IMR-90 (cell line): ENCODE measurements around the gene TRIM37. TPM values are rescaled to one million over a fixed set of nuclear protein-coding genes. Genes with fewer than 3 reads are reported as not detected.
A peak's percentile ranks its signal among the peaks of the same experiment; 100 is the strongest.

Source experiments
- ATAC-seq: fragments of 200-7000 bp; cut with Tn5 transposase; 2 replicates; pipeline ENCODE4 v1.9.1; 2020; ENCODE audit warnings: low read depth, mild to moderate bottlenecking, moderate library complexity
- BruUV-seq: library from RNA; stranded (reverse); fragments of 400-500 nt; replicated peaks from 2 replicates; lab custom pipeline; 2021; lab: Mats Ljungman, UMichigan
- CTCF ChIA-PET: fragments of 300-600 bp; formaldehyde crosslinking; extraction: SDS; loops from one replicate; lab custom pipeline; 2021; ENCODE audit warnings: antibody characterized with exemption; lab: Yijun Ruan, JAX
- POLR2A ChIA-PET: fragments of 300-600 bp; sonication (Branson Sonifier 250); formaldehyde crosslinking; loops from one replicate; lab custom pipeline; 2022; ENCODE audit warnings: antibody characterized with exemption; ENCODE audit not compliant: unreplicated experiment; lab: Charles Lee
- DNase-seq: peaks from one replicate; pipeline ENCODE4 v3.0.0; 2013
- H2AFZ ChIP-seq: replicated peaks from 2 replicates; pipeline ENCODE3; 2013; ENCODE audit warnings: low read length, mild to moderate bottlenecking; ENCODE audit not compliant: poor library complexity
- H2AK5ac ChIP-seq: 2 replicates; pipeline ENCODE4 v1.6.1; 2013; ENCODE audit warnings: low read depth, low read length, inconsistent platforms
- H2AK9ac ChIP-seq: replicated peaks from 2 replicates; pipeline ENCODE3; 2013; ENCODE audit warnings: mild to moderate bottlenecking, low read depth, low read length, moderate library complexity; ENCODE audit not compliant: poor library complexity
- H2BK120ac ChIP-seq: 2 replicates; pipeline ENCODE4 v1.6.1; 2013; ENCODE audit warnings: low read depth, low read length, inconsistent platforms
- H2BK15ac ChIP-seq: 3 replicates; pipeline ENCODE4 v1.6.1; 2013; ENCODE audit warnings: low read depth, low read length, inconsistent platforms
- H2BK20ac ChIP-seq: 2 replicates; pipeline ENCODE4 v1.6.1; 2013; ENCODE audit warnings: low read depth, mild to moderate bottlenecking, inconsistent platforms, low read length, moderate library complexity
- H2BK5ac ChIP-seq: 2 replicates; pipeline ENCODE4 v1.6.1; 2013; ENCODE audit warnings: mild to moderate bottlenecking, low read depth, low read length, inconsistent platforms; ENCODE audit not compliant: poor library complexity, severe bottlenecking
- H3K14ac ChIP-seq: replicated peaks from 2 replicates; pipeline ENCODE4 v1.6.1; 2013; ENCODE audit warnings: low read depth, low read length, inconsistent platforms
- H3K18ac ChIP-seq: 2 replicates; pipeline ENCODE4 v1.6.1; 2013; ENCODE audit warnings: low read depth, low read length, control low read depth
- H3K23ac ChIP-seq: 2 replicates; pipeline ENCODE4 v1.6.1; 2013; ENCODE audit warnings: low read depth, low read length, inconsistent platforms
- H3K27ac ChIP-seq: 2 replicates; pipeline ENCODE4 v1.5.1; 2013; ENCODE audit warnings: mild to moderate bottlenecking, control low read depth, low read length; ENCODE audit not compliant: insufficient read depth
- H3K27me3 ChIP-seq: 2 replicates; pipeline ENCODE4 v1.6.1; 2013; ENCODE audit warnings: low read length; ENCODE audit not compliant: control insufficient read depth, insufficient read depth
- H3K36me3 ChIP-seq: 2 replicates; pipeline ENCODE4 v1.6.1; 2013; ENCODE audit warnings: low read length, mixed read lengths; ENCODE audit not compliant: control insufficient read depth, insufficient read depth
- H3K4ac ChIP-seq: 2 replicates; pipeline ENCODE4 v1.6.1; 2013; ENCODE audit warnings: low read depth, low read length, inconsistent platforms
- H3K4me1 ChIP-seq: 2 replicates; pipeline ENCODE4 v1.6.1; 2013; ENCODE audit warnings: low read length, mixed read lengths; ENCODE audit not compliant: control insufficient read depth, insufficient read depth
- H3K4me2 ChIP-seq: 2 replicates; pipeline ENCODE4 v1.6.1; 2013; ENCODE audit warnings: low read depth, mild to moderate bottlenecking, control low read depth, low read length, moderate library complexity
- H3K4me3 ChIP-seq: 2 replicates; pipeline ENCODE4 v1.5.1; 2013; ENCODE audit warnings: low read depth, mild to moderate bottlenecking, control low read depth, low read length, moderate library complexity; ENCODE audit not compliant: insufficient read depth
- H3K56ac ChIP-seq: 2 replicates; pipeline ENCODE4 v1.6.1; 2013; ENCODE audit warnings: low read length, inconsistent platforms; ENCODE audit not compliant: insufficient read depth; ENCODE audit errors: extremely low read depth
- H3K79me1 ChIP-seq, 2 experiments: 2 replicates each; pipeline ENCODE4 v1.6.1; 2013; ENCODE audit warnings: low read length in 2 of 2, inconsistent platforms in 1 of 2, low read depth in 1 of 2
- H3K9ac ChIP-seq: 2 replicates; pipeline ENCODE4 v1.6.1; 2013; ENCODE audit warnings: low read depth, low read length, control low read depth
- H3K9me1 ChIP-seq: 2 replicates; pipeline ENCODE4 v1.6.1; 2013; ENCODE audit warnings: low read length, inconsistent platforms; ENCODE audit not compliant: insufficient read depth
- H3K9me3 ChIP-seq: 2 replicates; pipeline ENCODE4 v1.6.1; 2013; ENCODE audit warnings: low read length; ENCODE audit not compliant: control insufficient read depth, insufficient read depth
- H4K20me1 ChIP-seq: 2 replicates; pipeline ENCODE4 v1.6.1; 2013; ENCODE audit warnings: low read length, inconsistent platforms; ENCODE audit not compliant: insufficient read depth
- H4K5ac ChIP-seq: 2 replicates; pipeline ENCODE4 v1.6.1; 2013; ENCODE audit warnings: mild to moderate bottlenecking, low read depth, low read length, control low read depth
- H4K8ac ChIP-seq, 2 experiments: 2 replicates each; pipeline ENCODE4 v1.6.1; 2013; ENCODE audit warnings: low read depth in 2 of 2, low read length in 2 of 2, control low read depth in 1 of 2, inconsistent platforms in 1 of 2
- H4K91ac ChIP-seq: 2 replicates; pipeline ENCODE4 v1.6.1; 2013; ENCODE audit warnings: low read depth, low read length, inconsistent platforms; ENCODE audit not compliant: insufficient read depth
- BHLHE40 ChIP-seq: fragments of 150-350 bp; IDR thresholded peaks from 2 replicates; pipeline ENCODE4 v1.6.1; 2016; ENCODE audit warnings: mild to moderate bottlenecking, low read depth, low read length
- CEBPB ChIP-seq: IDR thresholded peaks from 2 replicates; pipeline ENCODE4 v1.6.1; 2012; ENCODE audit warnings: low read depth, low read length, improper control_type of control experiment
- CHD1 ChIP-seq: IDR thresholded peaks from 2 replicates; pipeline ENCODE4 v1.6.1; 2012; ENCODE audit warnings: low read depth, low read length, improper control_type of control experiment
- ELK1 ChIP-seq: fragments of 150-350 bp; IDR thresholded peaks from 2 replicates; pipeline ENCODE4 v1.6.1; 2016; ENCODE audit warnings: low read depth, mild to moderate bottlenecking, low read length, moderate library complexity, borderline replicate concordance
- FOS ChIP-seq: fragments of 150-350 bp; IDR thresholded peaks from 2 replicates; pipeline ENCODE4 v1.6.1; 2016; ENCODE audit warnings: low read depth, low read length
- MAFK ChIP-seq: IDR thresholded peaks from 2 replicates; pipeline ENCODE4 v1.6.1; 2012; ENCODE audit warnings: low read depth, low read length, improper control_type of control experiment
- MXI1 ChIP-seq: IDR thresholded peaks from 2 replicates; pipeline ENCODE4 v1.6.1; 2012; ENCODE audit warnings: low read depth, mild to moderate bottlenecking, low read length, moderate library complexity, borderline replicate concordance
- NFE2L2 ChIP-seq: fragments of 150-350 bp; IDR thresholded peaks from 2 replicates; pipeline ENCODE4 v1.6.1; 2016; ENCODE audit warnings: low read depth, mild to moderate bottlenecking, low read length
- POLR2A ChIP-seq: IDR thresholded peaks from 2 replicates; pipeline ENCODE4 v1.6.1; 2012; ENCODE audit warnings: mild to moderate bottlenecking, low read depth, low read length
- RAD21 ChIP-seq: IDR thresholded peaks from 2 replicates; pipeline ENCODE4 v1.6.1; 2012; ENCODE audit warnings: low read length, improper control_type of control experiment
- RCOR1 ChIP-seq: IDR thresholded peaks from 2 replicates; pipeline ENCODE4 v1.6.1; 2012; ENCODE audit warnings: mild to moderate bottlenecking, low read length, improper control_type of control experiment; ENCODE audit not compliant: insufficient replicate concordance
- RFX5 ChIP-seq: IDR thresholded peaks from 2 replicates; pipeline ENCODE4 v1.8.0; 2012; ENCODE audit warnings: low read depth, mild to moderate bottlenecking, low read length, moderate library complexity
- SMC3 ChIP-seq: fragments of 150-350 bp; IDR thresholded peaks from 2 replicates; pipeline ENCODE4 v1.6.1; 2016; ENCODE audit warnings: low read depth, mild to moderate bottlenecking, antibody characterized with exemption, low read length, moderate library complexity
- USF2 ChIP-seq: fragments of 150-350 bp; IDR thresholded peaks from 2 replicates; pipeline ENCODE4 v1.6.1; 2017; ENCODE audit warnings: mild to moderate bottlenecking, antibody characterized with exemption, low read length, low read depth
- WGBS, 2 experiments: methylation state at CpG; one replicate each; pipeline versions ENCODE4 v1.1.5 to v1.1.7; 2013; ENCODE audit warnings: missing lambda C conversion rate in 2 of 2; ENCODE audit not compliant: insufficient read length in 1 of 2; ENCODE audit errors: extremely low coverage in 2 of 2; 5-methylcytosine and 5-hydroxymethylcytosine counted together
- dilution Hi-C: fragments of 300-500 bp; cut with HindIII; formaldehyde crosslinking; loops from one replicate; pipeline ENCODE4 v1.14.3; 2018; ENCODE audit warnings: low sequenced_read_pairs; ENCODE audit not compliant: unreplicated experiment
- in situ Hi-C: fragments of 300-500 bp; cut with MboI; formaldehyde crosslinking; loops from 3 replicates; pipeline ENCODE4 v1.14.3; 2019; ENCODE audit warnings: low sequenced_read_pairs, inconsistent platforms, mixed read lengths
- intact Hi-C: fragments of 100-400 bp; cut with micrococcal nuclease; formaldehyde crosslinking; loops from 2 replicates; pipeline ENCODE4 v1.10.0; 2022
- polyA plus RNA-seq, 3 experiments: library from polyadenylated mRNA; depleted of rRNA; stranded (reverse); fragments of >200 nt; gene quantifications; 2 replicates each; pipeline ENCODE4 v1.2.3, GENCODE V29; 2012; ENCODE audit warnings: low replicate concordance in 1 of 3
- total RNA-seq: library from RNA; depleted of rRNA; stranded (reverse); fragments of >200 nt; gene quantifications from 2 replicates; pipeline ENCODE4 v1.2.3, GENCODE V29; 2012
- TF ChIP-seq, protein P1 (sequence below): conservative IDR thresholded peaks from 2 replicates; pipeline ENCODE4 v1.5.1; 2012; ENCODE audit warnings: mild to moderate bottlenecking, low read depth, low read length, improper control_type of control experiment

TRIM37 gene
- total and polyA plus RNA-seq, 2 of the 4 experiments (the other 2 are of a cell fraction), result 12.1 to 24.9 TPM

DNA sequence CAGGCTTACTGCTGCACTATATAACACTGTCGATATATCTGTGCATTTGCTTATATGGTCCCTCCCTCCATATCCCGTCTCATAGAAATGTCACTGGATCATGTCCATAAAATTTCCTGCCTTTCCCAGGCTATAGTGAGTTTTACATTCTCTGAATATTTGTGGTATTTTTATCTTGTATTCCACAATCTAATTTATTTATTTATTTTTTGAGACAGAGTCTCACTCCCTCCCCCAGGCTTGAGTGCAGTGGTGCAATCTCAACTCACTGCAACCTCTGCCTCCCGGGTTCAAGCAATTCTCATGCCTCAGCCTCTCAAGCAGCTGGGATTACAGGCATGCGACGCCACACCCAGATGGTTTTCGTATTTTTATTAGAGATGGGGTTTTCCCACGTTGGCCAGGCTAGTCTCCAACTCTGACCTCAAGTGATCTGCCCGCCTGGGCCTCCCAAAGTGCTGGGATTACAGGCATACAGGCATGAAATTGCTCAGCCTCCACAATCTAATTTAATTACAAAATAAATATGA is 12.9 kb downstream of the TRIM37 start:
- dilution Hi-C loops, result no loop called here
- peak overlapping the region; percentile 88; the same call in 1 of the 2 replicates for H3K4ac ChIP-seq
- H3K14ac ChIP-seq, result 0 out of 2 replicates have a peak overlapping the region, but pooled peaks have one; percentile 72
- peak overlapping the region; percentile 71; the same call in 1 of the 2 replicates for H3K18ac ChIP-seq
- H3K27ac ChIP-seq, result no peak overlapping the region
- H2AK9ac ChIP-seq, result no peak overlapping the region
- no peak overlapping the region for H4K5ac ChIP-seq
- in situ Hi-C loops, result no loop called here
- ATAC-seq, result peak; percentile 94
- H3K36me3 ChIP-seq, result peaks cover 5% of the 10 kb centered on the region
- no peak overlapping the region for H2AK5ac ChIP-seq
- H2AFZ ChIP-seq, result no peak overlapping the region
- WGBS, 2 experiments, result no CpG with 5 or more reads among the region's 8 CpGs
- H3K4me2 ChIP-seq, result peak overlapping the region; percentile 91
- H3K79me1 ChIP-seq, result peaks cover 15 to 50% of the 10 kb centered on the region in 2 experiments
- peak overlapping the region; percentile 55 for H2BK20ac ChIP-seq
- H2BK120ac ChIP-seq, result peak overlapping the region; percentile 78
- H2BK15ac ChIP-seq, result peak overlapping the region; percentile 37; the same call in 2 of the 3 replicates
- ChIA-PET CTCF (interaction anchor here (1.1 kb wide), 1 partner anchor 10 kb away, joined by 3 read pairs; no protein-coding TSS in a partner anchor), POLR2A (no interaction called here)
- H3K4me1 ChIP-seq, result peaks cover 10% of the 10 kb centered on the region
- BruUV-seq, result no TSS peak
- peak overlapping the region; percentile 13; the same call in 1 of the 2 replicates for H3K4me3 ChIP-seq
- H3K9me3 ChIP-seq, result no peaks in the 10 kb centered on the region
- no peaks in the 10 kb centered on the region for H3K27me3 ChIP-seq
- peak; percentile 97 for DNase-seq
- H4K20me1 ChIP-seq, result peaks cover 5% of the 10 kb centered on the region
- peak overlapping the region; percentile 12; the same call in 1 of the 2 replicates for H3K56ac ChIP-seq
- peaks cover 10% of the 10 kb centered on the region for H3K9me1 ChIP-seq
- H4K8ac ChIP-seq, result peak overlapping the region; percentile 35 to 79; a peak in 3 of 4 replicates
- intact Hi-C loops, result loop anchor here (5.0 kb wide), 1 partner anchor 41 kb away; no protein-coding TSS in a partner anchor
- peak overlapping the region; percentile 68; the same call in 1 of the 2 replicates for H3K9ac ChIP-seq
- H2BK5ac ChIP-seq, result peak overlapping the region; percentile 85
- peak overlapping the region; percentile 39; the same call in 1 of the 2 replicates for H3K23ac ChIP-seq
- H4K91ac ChIP-seq, result peak overlapping the region; percentile 67; the same call in 1 of the 2 replicates
- TF ChIP-seq CEBPB (peak; percentile 95), CHD1 (no peak), NFE2L2 (no peak), BHLHE40 (peak; percentile 43; the same call in 1 of the 2 replicates), RFX5 (no peak), POLR2A (no peak; the same call in 1 of the 2 replicates), RAD21 (no peak), RCOR1 (peak; percentile 55), MXI1 (no peak), USF2 (no peak), SMC3 (no peak), ELK1 (no peak), MAFK (peak; percentile 13; the same call in 1 of the 2 replicates), FOS (peak; percentile 41; the same call in 1 of the 2 replicates)
- TF ChIP-seq, protein P1, sequence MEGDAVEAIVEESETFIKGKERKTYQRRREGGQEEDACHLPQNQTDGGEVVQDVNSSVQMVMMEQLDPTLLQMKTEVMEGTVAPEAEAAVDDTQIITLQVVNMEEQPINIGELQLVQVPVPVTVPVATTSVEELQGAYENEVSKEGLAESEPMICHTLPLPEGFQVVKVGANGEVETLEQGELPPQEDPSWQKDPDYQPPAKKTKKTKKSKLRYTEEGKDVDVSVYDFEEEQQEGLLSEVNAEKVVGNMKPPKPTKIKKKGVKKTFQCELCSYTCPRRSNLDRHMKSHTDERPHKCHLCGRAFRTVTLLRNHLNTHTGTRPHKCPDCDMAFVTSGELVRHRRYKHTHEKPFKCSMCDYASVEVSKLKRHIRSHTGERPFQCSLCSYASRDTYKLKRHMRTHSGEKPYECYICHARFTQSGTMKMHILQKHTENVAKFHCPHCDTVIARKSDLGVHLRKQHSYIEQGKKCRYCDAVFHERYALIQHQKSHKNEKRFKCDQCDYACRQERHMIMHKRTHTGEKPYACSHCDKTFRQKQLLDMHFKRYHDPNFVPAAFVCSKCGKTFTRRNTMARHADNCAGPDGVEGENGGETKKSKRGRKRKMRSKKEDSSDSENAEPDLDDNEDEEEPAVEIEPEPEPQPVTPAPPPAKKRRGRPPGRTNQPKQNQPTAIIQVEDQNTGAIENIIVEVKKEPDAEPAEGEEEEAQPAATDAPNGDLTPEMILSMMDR, result no peak
